ENCODE measurements around the gene S100A10.

The S100A10 gene

GRCh38 chr1:152029144-152029928, 35.7 kb upstream of the S100A10 start:
- Histone ChIP-seq H3K4me3 (ENCODE audit: low read length) (no peak overlapping the region), H3K36me3 (ENCODE audit: insufficient read depth, low read length) (peaks cover 35% of the 10 kb centered on the region), H3K9me3 (replicated peaks; ENCODE audit: low read length) (no peaks in the 10 kb centered on the region), H3K27me3 (ENCODE audit: control insufficient read depth, insufficient read depth, low read length) (no peaks in the 10 kb centered on the region), H3K4me2 (ENCODE audit: low read length) (no peak overlapping the region), H3K4me1 (ENCODE audit: control insufficient read depth, insufficient read depth, low read length) (peaks cover 13% of the 10 kb centered on the region), H3K9ac (ENCODE audit: low read depth, low read length) (no peak overlapping the region)

- Histone ChIP-seq H3K9me3 (replicated peaks; ENCODE audit: low read length) (no peaks in the 10 kb centered on the region), H3K4me3 (ENCODE audit: low read length) (no peak overlapping the region)
Observed at GRCh38 chr1:152026895-152027294, 33.2 kb upstream of the S100A10 start.

GRCh38 chr1:152024223-152024622, 30.6 kb upstream of the S100A10 start:
- no peak overlapping the region for H3K9ac ChIP-seq (ENCODE audit: low read depth, low read length)
- H3K4me3 ChIP-seq (ENCODE audit: low read length): no peak overlapping the region
- H3K4me1 ChIP-seq (ENCODE audit: control insufficient read depth, insufficient read depth, low read length): no peaks in the 10 kb centered on the region
- H3K9me3 ChIP-seq (replicated peaks; ENCODE audit: low read length): no peaks in the 10 kb centered on the region
- H3K36me3 ChIP-seq (ENCODE audit: insufficient read depth, low read length): no peaks in the 10 kb centered on the region
- H3K27me3 ChIP-seq (ENCODE audit: control insufficient read depth, insufficient read depth, low read length): peaks cover 25% of the 10 kb centered on the region
- no peak overlapping the region for H3K4me2 ChIP-seq (ENCODE audit: low read length)

More at GRCh38 chr1:152026895-152027294, 33.2 kb upstream of the S100A10 start:
- peaks cover 3% of the 10 kb centered on the region for H3K4me1 ChIP-seq (ENCODE audit: control insufficient read depth, insufficient read depth, low read length)
- H3K27me3 ChIP-seq (ENCODE audit: control insufficient read depth, insufficient read depth, low read length): peaks cover 18% of the 10 kb centered on the region
- H3K36me3 ChIP-seq (ENCODE audit: insufficient read depth, low read length): peaks cover 11% of the 10 kb centered on the region
- no peak overlapping the region for H3K9ac ChIP-seq (ENCODE audit: low read depth, low read length)
- H3K4me2 ChIP-seq (ENCODE audit: low read length): no peak overlapping the region

GRCh38 chr1:152023221-152023620, 29.6 kb upstream of the S100A10 start:
- H3K4me3 ChIP-seq (ENCODE audit: low read length): no peak overlapping the region
- no peak overlapping the region for H3K9ac ChIP-seq (ENCODE audit: low read depth, low read length)
- no peak overlapping the region for H3K4me2 ChIP-seq (ENCODE audit: low read length)
- H3K27me3 ChIP-seq (ENCODE audit: control insufficient read depth, insufficient read depth, low read length): peaks cover 25% of the 10 kb centered on the region
- H3K36me3 ChIP-seq (ENCODE audit: insufficient read depth, low read length): no peaks in the 10 kb centered on the region
- no peaks in the 10 kb centered on the region for H3K4me1 ChIP-seq (ENCODE audit: control insufficient read depth, insufficient read depth, low read length)
- no peaks in the 10 kb centered on the region for H3K9me3 ChIP-seq (replicated peaks; ENCODE audit: low read length)

- H3K36me3 ChIP-seq (ENCODE audit: insufficient read depth, low read length): no peaks in the 10 kb centered on the region
- H3K4me2 ChIP-seq (ENCODE audit: low read length): no peak overlapping the region
- no peaks in the 10 kb centered on the region for H3K9me3 ChIP-seq (replicated peaks; ENCODE audit: low read length)
- no peak overlapping the region for H3K4me3 ChIP-seq (ENCODE audit: low read length)
- H3K9ac ChIP-seq (ENCODE audit: low read depth, low read length): no peak overlapping the region
- peaks cover 27% of the 10 kb centered on the region for H3K27me3 ChIP-seq (ENCODE audit: control insufficient read depth, insufficient read depth, low read length)
- H3K4me1 ChIP-seq (ENCODE audit: control insufficient read depth, insufficient read depth, low read length): no peaks in the 10 kb centered on the region
Observed at GRCh38 chr1:152022474-152022873, 28.8 kb upstream of the S100A10 start.

GRCh38 chr1:152021569-152021968, 27.9 kb upstream of the S100A10 start:
- Histone ChIP-seq H3K9me3 (replicated peaks; ENCODE audit: low read length) (no peaks in the 10 kb centered on the region), H3K9ac (ENCODE audit: low read depth, low read length) (no peak overlapping the region), H3K27me3 (ENCODE audit: control insufficient read depth, insufficient read depth, low read length) (peaks cover 32% of the 10 kb centered on the region), H3K4me3 (ENCODE audit: low read length) (no peak overlapping the region), H3K4me2 (ENCODE audit: low read length) (no peak overlapping the region), H3K36me3 (ENCODE audit: insufficient read depth, low read length) (no peaks in the 10 kb centered on the region), H3K4me1 (ENCODE audit: control insufficient read depth, insufficient read depth, low read length) (no peaks in the 10 kb centered on the region)

- Histone ChIP-seq H3K36me3 (ENCODE audit: insufficient read depth, low read length) (no peaks in the 10 kb centered on the region), H3K9ac (ENCODE audit: low read depth, low read length) (no peak overlapping the region)
Observed at GRCh38 chr1:152020849-152021248, 27.2 kb upstream of the S100A10 start.

GRCh38 chr1:152018537-152018936, 24.9 kb upstream of the S100A10 start:
- Histone ChIP-seq H3K9ac (ENCODE audit: low read depth, low read length) (no peak overlapping the region), H3K4me3 (ENCODE audit: low read length) (no peak overlapping the region), H3K4me1 (ENCODE audit: control insufficient read depth, insufficient read depth, low read length) (no peaks in the 10 kb centered on the region), H3K36me3 (ENCODE audit: insufficient read depth, low read length) (no peaks in the 10 kb centered on the region), H3K9me3 (replicated peaks; ENCODE audit: low read length) (no peaks in the 10 kb centered on the region), H3K27me3 (ENCODE audit: control insufficient read depth, insufficient read depth, low read length) (peaks cover 38% of the 10 kb centered on the region), H3K4me2 (ENCODE audit: low read length) (no peak overlapping the region)

More at GRCh38 chr1:152020849-152021248, 27.2 kb upstream of the S100A10 start:
- no peaks in the 10 kb centered on the region for H3K4me1 ChIP-seq (ENCODE audit: control insufficient read depth, insufficient read depth, low read length)
- H3K9me3 ChIP-seq (replicated peaks; ENCODE audit: low read length): no peaks in the 10 kb centered on the region
- H3K4me2 ChIP-seq (ENCODE audit: low read length): no peak overlapping the region
- H3K4me3 ChIP-seq (ENCODE audit: low read length): no peak overlapping the region
- peaks cover 35% of the 10 kb centered on the region for H3K27me3 ChIP-seq (ENCODE audit: control insufficient read depth, insufficient read depth, low read length)

- Histone ChIP-seq H3K9me3 (replicated peaks; ENCODE audit: low read length) (no peaks in the 10 kb centered on the region), H3K27me3 (ENCODE audit: control insufficient read depth, insufficient read depth, low read length) (peaks cover 30% of the 10 kb centered on the region), H3K4me2 (ENCODE audit: low read length) (no peak overlapping the region), H3K4me3 (ENCODE audit: low read length) (no peak overlapping the region), H3K9ac (ENCODE audit: low read depth, low read length) (no peak overlapping the region), H3K4me1 (ENCODE audit: control insufficient read depth, insufficient read depth, low read length) (no peaks in the 10 kb centered on the region), H3K36me3 (ENCODE audit: insufficient read depth, low read length) (no peaks in the 10 kb centered on the region)
Observed at GRCh38 chr1:152015766-152016165, 22.1 kb upstream of the S100A10 start.

GRCh38 chr1:152014943-152015342, 21.3 kb upstream of the S100A10 start:
- H3K36me3 ChIP-seq (ENCODE audit: insufficient read depth, low read length): no peaks in the 10 kb centered on the region
- H3K9me3 ChIP-seq (replicated peaks; ENCODE audit: low read length): no peaks in the 10 kb centered on the region
- no peaks in the 10 kb centered on the region for H3K4me1 ChIP-seq (ENCODE audit: control insufficient read depth, insufficient read depth, low read length)
- H3K4me3 ChIP-seq (ENCODE audit: low read length): no peak overlapping the region
- peaks cover 32% of the 10 kb centered on the region for H3K27me3 ChIP-seq (ENCODE audit: control insufficient read depth, insufficient read depth, low read length)
- no peak overlapping the region for H3K9ac ChIP-seq (ENCODE audit: low read depth, low read length)
- no peak overlapping the region for H3K4me2 ChIP-seq (ENCODE audit: low read length)

GRCh38 chr1:152013664-152014237, 20.1 kb upstream of the S100A10 start:
- no peak overlapping the region for H3K4me3 ChIP-seq (ENCODE audit: low read length)
- no peaks in the 10 kb centered on the region for H3K9me3 ChIP-seq (replicated peaks; ENCODE audit: low read length)
- no peak overlapping the region for H3K4me2 ChIP-seq (ENCODE audit: low read length)
- H3K9ac ChIP-seq (ENCODE audit: low read depth, low read length): no peak overlapping the region
- no peaks in the 10 kb centered on the region for H3K4me1 ChIP-seq (ENCODE audit: control insufficient read depth, insufficient read depth, low read length)
- peaks cover 42% of the 10 kb centered on the region for H3K27me3 ChIP-seq (ENCODE audit: control insufficient read depth, insufficient read depth, low read length)
- no peaks in the 10 kb centered on the region for H3K36me3 ChIP-seq (ENCODE audit: insufficient read depth, low read length)

GRCh38 chr1:152009691-152010090, 16.0 kb upstream of the S100A10 start:
- no peaks in the 10 kb centered on the region for H3K9me3 ChIP-seq (replicated peaks; ENCODE audit: low read length)
- no peaks in the 10 kb centered on the region for H3K36me3 ChIP-seq (ENCODE audit: insufficient read depth, low read length)
- peaks cover 58% of the 10 kb centered on the region for H3K27me3 ChIP-seq (ENCODE audit: control insufficient read depth, insufficient read depth, low read length)
- H3K4me3 ChIP-seq (ENCODE audit: low read length): no peak overlapping the region
- no peak overlapping the region for H3K9ac ChIP-seq (ENCODE audit: low read depth, low read length)
- H3K4me1 ChIP-seq (ENCODE audit: control insufficient read depth, insufficient read depth, low read length): no peaks in the 10 kb centered on the region
- no peak overlapping the region for H3K4me2 ChIP-seq (ENCODE audit: low read length)
